HEK293 (cell line): ENCODE data around the gene CELSR1.

Experiments used
- CTCF ChIA-PET: fragments of 350-600 bp; formaldehyde crosslinking; extraction: SDS; loops from one replicate; lab custom pipeline; 2021; ENCODE audit warnings: antibody characterized with exemption; lab: Yijun Ruan, JAX
- POLR2A ChIA-PET: fragments of 300-600 bp; formaldehyde crosslinking; extraction: SDS; loops from one replicate; lab custom pipeline; 2020; ENCODE audit warnings: antibody characterized with exemption, inconsistent platforms; lab: Yijun Ruan, JAX
- H3K27ac ChIP-seq: fragments of 200-500 bp; sonication (Bioruptor generic); 2 replicates; pipeline ENCODE4 v1.5.1; 2014; ENCODE audit warnings: low read depth, low read length, control low read depth, inconsistent platforms; ENCODE audit errors: extremely low read depth
- H3K36me3 ChIP-seq, 2 experiments: fragments of 200-500 bp in 1 of 2; sonication (Bioruptor generic) in 1 of 2; 1 replicate in 1 of 2; 2 replicates in 1 of 2; pipeline ENCODE4 v1.5.1; 2014 to 2017; ENCODE audit warnings: inconsistent platforms in 2 of 2, low read length in 2 of 2; ENCODE audit not compliant: control insufficient read depth in 2 of 2, insufficient read depth in 1 of 2
- H3K4me1 ChIP-seq: fragments of 200-500 bp; sonication (Bioruptor generic); 2 replicates; pipeline ENCODE4 v1.5.1; 2014; ENCODE audit warnings: mild to moderate bottlenecking, low read length, inconsistent platforms; ENCODE audit not compliant: control insufficient read depth, insufficient read depth
- H3K4me3 ChIP-seq: 2 replicates; pipeline ENCODE4 v1.5.1; 2011; ENCODE audit warnings: low read depth, mild to moderate bottlenecking, control low read depth, low read length, moderate library complexity
- H3K9me3 ChIP-seq: fragments of 200-500 bp; sonication (Bioruptor generic); 2 replicates; pipeline ENCODE4 v1.5.1; 2014; ENCODE audit warnings: low read depth, low read length, inconsistent platforms; ENCODE audit not compliant: control insufficient read depth, insufficient read depth
- FEZF1 ChIP-seq: fragments of 450-650 bp; formaldehyde crosslinking; IDR thresholded peaks from 2 replicates; pipeline ENCODE4 v1.5.1; 2016; ENCODE audit warnings: missing biosample characterization, missing genetic modification characterization
- GFI1B ChIP-seq: fragments of 450-650 bp; formaldehyde crosslinking; IDR thresholded peaks from 2 replicates; pipeline ENCODE4 v1.5.1; 2016; ENCODE audit warnings: missing biosample characterization, missing genetic modification characterization
- KLF1 ChIP-seq: fragments of 450-650 bp; formaldehyde crosslinking; IDR thresholded peaks from 2 replicates; pipeline ENCODE4 v1.5.1; 2016; ENCODE audit warnings: missing biosample characterization, missing genetic modification characterization
- PRDM1 ChIP-seq: fragments of 450-650 bp; formaldehyde crosslinking; IDR thresholded peaks from 2 replicates; pipeline ENCODE4; 2016; ENCODE audit warnings: missing biosample characterization, missing genetic modification characterization
- REST ChIP-seq: fragments of 450-650 bp; formaldehyde crosslinking; IDR thresholded peaks from 2 replicates; pipeline ENCODE4 v1.5.1; 2016; ENCODE audit warnings: missing biosample characterization, missing genetic modification characterization
- TSHZ1 ChIP-seq: fragments of 450-650 bp; formaldehyde crosslinking; IDR thresholded peaks from 2 replicates; pipeline ENCODE4 v1.5.1; 2016; ENCODE audit warnings: missing biosample characterization, missing genetic modification characterization, borderline replicate concordance
- ZBTB10 ChIP-seq: fragments of 450-650 bp; formaldehyde crosslinking; IDR thresholded peaks from 2 replicates; pipeline ENCODE4 v1.5.1; 2016; ENCODE audit warnings: missing biosample characterization, missing genetic modification characterization
- ZBTB17 ChIP-seq: fragments of 450-650 bp; formaldehyde crosslinking; IDR thresholded peaks from 2 replicates; pipeline ENCODE4 v1.5.1; 2016; ENCODE audit warnings: missing biosample characterization, missing genetic modification characterization
- ZNF169 ChIP-seq: fragments of 450-650 bp; formaldehyde crosslinking; IDR thresholded peaks from 2 replicates; pipeline ENCODE4 v1.5.1; 2016; ENCODE audit warnings: missing biosample characterization, missing genetic modification characterization
- ZNF266 ChIP-seq: fragments of 450-650 bp; formaldehyde crosslinking; IDR thresholded peaks from 2 replicates; pipeline ENCODE4 v1.5.1; 2016; ENCODE audit warnings: missing biosample characterization, missing genetic modification characterization, low read depth
- ZNF341 ChIP-seq: fragments of 450-650 bp; formaldehyde crosslinking; IDR thresholded peaks from 2 replicates; pipeline ENCODE4; 2016; ENCODE audit warnings: low read depth, missing biosample characterization, missing genetic modification characterization
- ZNF501 ChIP-seq: fragments of 450-650 bp; formaldehyde crosslinking; IDR thresholded peaks from 2 replicates; pipeline ENCODE4 v1.5.1; 2016; ENCODE audit warnings: missing biosample characterization, missing genetic modification characterization
- ZNF513 ChIP-seq: fragments of 450-650 bp; IDR thresholded peaks from 2 replicates; pipeline ENCODE4 v1.5.1; 2018; ENCODE audit warnings: missing biosample characterization, missing genetic modification characterization
- ZNF544 ChIP-seq: fragments of 450-650 bp; formaldehyde crosslinking; IDR thresholded peaks from 2 replicates; pipeline ENCODE4 v1.5.0; 2017; ENCODE audit warnings: missing biosample characterization, missing genetic modification characterization
- ZNF585B ChIP-seq: fragments of 450-650 bp; formaldehyde crosslinking; IDR thresholded peaks from 2 replicates; pipeline ENCODE4 v1.5.1; 2016; ENCODE audit warnings: missing biosample characterization, missing genetic modification characterization
- ZNF596 ChIP-seq: fragments of 450-650 bp; IDR thresholded peaks from 2 replicates; pipeline ENCODE4 v1.5.0; 2018; ENCODE audit warnings: missing biosample characterization, mild to moderate bottlenecking, missing genetic modification characterization, moderate library complexity
- ZNF660 ChIP-seq: fragments of 450-650 bp; IDR thresholded peaks from 2 replicates; pipeline ENCODE4 v1.5.1; 2018; ENCODE audit warnings: missing biosample characterization, mild to moderate bottlenecking, missing genetic modification characterization
- ZNF692 ChIP-seq: fragments of 450-650 bp; formaldehyde crosslinking; IDR thresholded peaks from 2 replicates; pipeline ENCODE4 v1.5.1; 2016; ENCODE audit warnings: missing biosample characterization, missing genetic modification characterization
- ZNF837 ChIP-seq: fragments of 450-650 bp; formaldehyde crosslinking; IDR thresholded peaks from 2 replicates; pipeline ENCODE4 v1.5.1; 2016; ENCODE audit warnings: missing biosample characterization, missing genetic modification characterization
- ZSCAN4 ChIP-seq: fragments of 450-650 bp; formaldehyde crosslinking; IDR thresholded peaks from 2 replicates; pipeline ENCODE4 v1.5.1; 2017; ENCODE audit warnings: missing biosample characterization, missing genetic modification characterization

CELSR1 gene

GRCh38 chr22:46531581-46532175 is 5.7 kb downstream of the CELSR1 start:
- TF ChIP-seq KLF1 (tag by site-specific recombination), result no peak
- no peak for TF ChIP-seq ZBTB10 (tag by site-specific recombination)
- no peak for TF ChIP-seq ZNF660 (tag by site-specific recombination)
- TF ChIP-seq ZNF341 (tag by site-specific recombination), result no peak
- no peak for TF ChIP-seq ZNF266 (tag by site-specific recombination)
- no peak for TF ChIP-seq REST (tag by site-specific recombination)
- no peak for TF ChIP-seq FEZF1 (tag by site-specific recombination)
- peaks cover 3 to 24% of the 10 kb centered on the region in 2 experiments; a peak in 2 of 3 replicates for H3K36me3 ChIP-seq
- peaks cover 16% of the 10 kb centered on the region for H3K4me1 ChIP-seq
- POLR2A ChIA-PET, result no interaction called here
- no peaks in the 10 kb centered on the region for H3K9me3 ChIP-seq
- no peak overlapping the region for H3K27ac ChIP-seq
- no peak overlapping the region for H3K4me3 ChIP-seq
- CTCF ChIA-PET, result interaction anchor here (0.5 kb wide), 1 partner anchor 227 kb away, joined by 3 read pairs; no protein-coding TSS in a partner anchor

- Histone ChIP-seq H3K9me3 (no peaks in the 10 kb centered on the region), H3K4me1 (peaks cover 16% of the 10 kb centered on the region), H3K27ac (peak overlapping the region; percentile 58), H3K36me3 (peaks cover 3% of the 10 kb centered on the region in 2 experiments; a peak in 2 of 3 replicates), H3K4me3 (no peak overlapping the region)
- CTCF ChIA-PET, result interaction anchor here (0.6 to 1.8 kb wide), 3 partner anchors 10 to 1513 kb away, joined by 5 to 6 read pairs (median 5); no protein-coding TSS in a partner anchor
- POLR2A ChIA-PET, result no interaction called here
- TF ChIP-seq ZBTB17 (tag by site-specific recombination), result peak; percentile 92
- TF ChIP-seq GFI1B (tag by site-specific recombination), result no peak
- no peak for TF ChIP-seq ZNF169
- TF ChIP-seq ZNF596 (tag by site-specific recombination), result no peak
- TF ChIP-seq ZNF544 (tag by site-specific recombination), result no peak
- TF ChIP-seq PRDM1 (tag by site-specific recombination), result peak; percentile 95
- TF ChIP-seq ZNF501, result no peak
- TF ChIP-seq ZSCAN4 (tag by site-specific recombination), result no peak
- no peak for TF ChIP-seq ZNF513 (tag by site-specific recombination)
- peak; percentile 97 for TF ChIP-seq TSHZ1 (tag by site-specific recombination)
- TF ChIP-seq ZNF692 (tag by site-specific recombination), result peak; percentile 48; the same call in 1 of the 2 replicates
- no peak for TF ChIP-seq ZNF585B (tag by site-specific recombination)
- TF ChIP-seq ZNF837 (tag by site-specific recombination), result no peak
Measured at GRCh38 chr22:46528121-46528610, 9.3 kb downstream of the CELSR1 start.
